ENCODE data around the gene SORCS2. TPM values are rescaled to one million over a fixed set of nuclear protein-coding genes. Genes with fewer than 3 reads are reported as not detected.
A peak's percentile ranks its signal among the peaks of the same experiment; 100 is the strongest.

Gene SORCS2
- total RNA-seq, 1 donor from 2014 or later: 29.5 TPM

- TF ChIP-seq CTCF (IDR thresholded peaks at IDR 0.05; ENCODE audit: partially characterized antibody, unreplicated experiment): no peak
- peaks cover 76% of the 10 kb centered on the region for H3K9me3 Mint-ChIP-seq (ENCODE audit: unreplicated experiment)
- H3K36me3 Mint-ChIP-seq (ENCODE audit: unreplicated experiment): peaks cover 5% of the 10 kb centered on the region
- H3K4me3 Mint-ChIP-seq (ENCODE audit: unreplicated experiment): no peak overlapping the region
- H3K4me1 Mint-ChIP-seq (ENCODE audit: low read depth, unreplicated experiment): peaks cover 37% of the 10 kb centered on the region
- DNase-seq: no peak
- H3K27me3 Mint-ChIP-seq (ENCODE audit: unreplicated experiment): peaks cover 58% of the 10 kb centered on the region
- H3K27ac Mint-ChIP-seq (ENCODE audit: unreplicated experiment): peak overlapping the region; percentile 46
Measured at GRCh38 chr4:7763106-7763505, 570.8 kb downstream of the SORCS2 start.

- peaks cover 59% of the 10 kb centered on the region for H3K27me3 Mint-ChIP-seq (ENCODE audit: unreplicated experiment)
- H3K4me1 Mint-ChIP-seq (ENCODE audit: low read depth, unreplicated experiment): peaks cover 36% of the 10 kb centered on the region
- H3K9me3 Mint-ChIP-seq (ENCODE audit: unreplicated experiment): peaks cover 78% of the 10 kb centered on the region
- no peaks in the 10 kb centered on the region for H3K36me3 Mint-ChIP-seq (ENCODE audit: unreplicated experiment)
- H3K27ac Mint-ChIP-seq (ENCODE audit: unreplicated experiment): no peak overlapping the region
- no peak for TF ChIP-seq CTCF (IDR thresholded peaks at IDR 0.05; ENCODE audit: partially characterized antibody, unreplicated experiment)
- no peak overlapping the region for H3K4me3 Mint-ChIP-seq (ENCODE audit: unreplicated experiment)
- DNase-seq: no peak
Measured at GRCh38 chr4:7763788-7764187, 571.5 kb downstream of the SORCS2 start.

- H3K9me3 Mint-ChIP-seq (ENCODE audit: unreplicated experiment): peaks cover 77% of the 10 kb centered on the region
- H3K27ac Mint-ChIP-seq (ENCODE audit: unreplicated experiment): no peak overlapping the region
- H3K27me3 Mint-ChIP-seq (ENCODE audit: unreplicated experiment): peaks cover 56% of the 10 kb centered on the region
- H3K4me1 Mint-ChIP-seq (ENCODE audit: low read depth, unreplicated experiment): peaks cover 38% of the 10 kb centered on the region
- no peak overlapping the region for H3K4me3 Mint-ChIP-seq (ENCODE audit: unreplicated experiment)
- H3K36me3 Mint-ChIP-seq (ENCODE audit: unreplicated experiment): no peaks in the 10 kb centered on the region
- DNase-seq: no peak
- no peak for TF ChIP-seq CTCF (IDR thresholded peaks at IDR 0.05; ENCODE audit: partially characterized antibody, unreplicated experiment)
Measured at GRCh38 chr4:7764466-7764865, 572.1 kb downstream of the SORCS2 start.

GRCh38 chr4:7765666-7766065, 573.3 kb downstream of the SORCS2 start:
- Mint-ChIP-seq H3K9me3 (ENCODE audit: unreplicated experiment) (peaks cover 77% of the 10 kb centered on the region), H3K27ac (ENCODE audit: unreplicated experiment) (peak overlapping the region; percentile 48), H3K36me3 (ENCODE audit: unreplicated experiment) (peaks cover 6% of the 10 kb centered on the region), H3K4me1 (ENCODE audit: low read depth, unreplicated experiment) (peaks cover 46% of the 10 kb centered on the region), H3K27me3 (ENCODE audit: unreplicated experiment) (peaks cover 64% of the 10 kb centered on the region), H3K4me3 (ENCODE audit: unreplicated experiment) (no peak overlapping the region)
- DNase-seq: peak; percentile 11
- no peak for TF ChIP-seq CTCF (IDR thresholded peaks at IDR 0.05; ENCODE audit: partially characterized antibody, unreplicated experiment)

- Mint-ChIP-seq H3K4me3 (ENCODE audit: unreplicated experiment) (no peak overlapping the region), H3K36me3 (ENCODE audit: unreplicated experiment) (peaks cover 8% of the 10 kb centered on the region), H3K27me3 (ENCODE audit: unreplicated experiment) (peaks cover 68% of the 10 kb centered on the region), H3K27ac (ENCODE audit: unreplicated experiment) (peak overlapping the region; percentile 48), H3K9me3 (ENCODE audit: unreplicated experiment) (peaks cover 79% of the 10 kb centered on the region), H3K4me1 (ENCODE audit: low read depth, unreplicated experiment) (peaks cover 49% of the 10 kb centered on the region)
- peak; percentile 4 for DNase-seq
- TF ChIP-seq CTCF (IDR thresholded peaks at IDR 0.05; ENCODE audit: partially characterized antibody, unreplicated experiment): no peak
Measured at GRCh38 chr4:7766086-7766485, 573.7 kb downstream of the SORCS2 start.
